CD8-positive, alpha-beta memory T cell (primary cell): Measurements from ENCODE around the gene SLC25A52. TPM values are rescaled to one million over a fixed set of nuclear protein-coding genes. Genes with fewer than 3 reads are reported as not detected.
"Not testable (repeated sequence)": the region's sequence is repeated elsewhere in the genome, so short reads cannot be mapped to it uniquely, and the experiment has no call there.

Experiments
- CTCF ChIA-PET: fragments of 350-600 bp; sonication (Branson Sonifier 250); formaldehyde crosslinking; loops from one replicate; lab custom pipeline; 2021; ENCODE audit warnings: antibody characterized with exemption; lab: Charles Lee
- POLR2A ChIA-PET: fragments of 350-600 bp; sonication (Branson Sonifier 250); formaldehyde crosslinking; loops from one replicate; lab custom pipeline; 2021; ENCODE audit warnings: antibody characterized with exemption; lab: Charles Lee
- DNase-seq, 5 donors: peaks; one replicate each; pipeline versions ENCODE4 v3.0.0 to v3.0.0-alpha.2; 2020 to 2022; ENCODE audit warnings: mixed read lengths in 1 of 5
- H3K27ac ChIP-seq: one replicate; pipeline ENCODE4 v1.7.0; 2013; ENCODE audit warnings: low read depth, mild to moderate bottlenecking, low read length, moderate library complexity
- H3K27me3 ChIP-seq: 2 replicates; pipeline ENCODE4 v1.7.0; 2013; ENCODE audit warnings: low read length, mild to moderate bottlenecking; ENCODE audit not compliant: insufficient read depth, poor library complexity, severe bottlenecking
- H3K36me3 ChIP-seq: 2 replicates; pipeline ENCODE4 v1.7.0; 2013; ENCODE audit warnings: mild to moderate bottlenecking, low read length, moderate library complexity; ENCODE audit not compliant: insufficient read depth
- H3K4me1 ChIP-seq: 2 replicates; pipeline ENCODE4 v1.7.0; 2013; ENCODE audit warnings: mild to moderate bottlenecking, low read length, moderate library complexity; ENCODE audit not compliant: insufficient read depth
- H3K4me3 ChIP-seq: 2 replicates; pipeline ENCODE4 v1.7.0; 2013; ENCODE audit warnings: mild to moderate bottlenecking, low read length
- H3K9me3 ChIP-seq: 2 replicates; pipeline ENCODE4 v1.7.0; 2013; ENCODE audit warnings: mild to moderate bottlenecking, low read length
- H3K27ac Mint-ChIP-seq, 8 donors: one replicate each; pipeline ENCODE4 v1.8.0; 2020 to 2021; ENCODE audit warnings: mixed read lengths in 8 of 8, mild to moderate bottlenecking in 6 of 8, inconsistent platforms in 3 of 8, moderate library complexity in 3 of 8
- H3K27me3 Mint-ChIP-seq, 2 donors: one replicate each; pipeline ENCODE4 v1.8.0; 2020 to 2021; ENCODE audit warnings: mixed read lengths in 2 of 2, mild to moderate bottlenecking in 1 of 2, moderate library complexity in 1 of 2
- H3K36me3 Mint-ChIP-seq, 3 donors: one replicate each; pipeline ENCODE4 v1.8.0; 2020 to 2021; ENCODE audit warnings: mixed read lengths in 3 of 3, inconsistent platforms in 1 of 3, mild to moderate bottlenecking in 1 of 3
- H3K4me1 Mint-ChIP-seq, 3 donors: one replicate each; pipeline ENCODE4 v1.8.0; 2020 to 2021; ENCODE audit warnings: mixed read lengths in 3 of 3, inconsistent platforms in 1 of 3, mild to moderate bottlenecking in 1 of 3
- H3K4me3 Mint-ChIP-seq, 7 donors: one replicate each; pipeline ENCODE4 v1.8.0; 2020 to 2021; ENCODE audit warnings: mixed read lengths in 7 of 7, mild to moderate bottlenecking in 6 of 7, moderate library complexity in 4 of 7, inconsistent platforms in 2 of 7
- H3K9me3 Mint-ChIP-seq, 5 donors: one replicate each; pipeline ENCODE4 v1.8.0; 2020 to 2022; ENCODE audit warnings: mixed read lengths in 5 of 5, mild to moderate bottlenecking in 3 of 5, moderate library complexity in 2 of 5, inconsistent platforms in 1 of 5
- polyA plus RNA-seq: library from polyadenylated mRNA; unstranded; fragments of 300-500 nt; fragmentation: Illumina TruSeq; gene quantifications from one replicate; pipeline ENCODE4 v1.2.3, GENCODE V29; 2021
- total RNA-seq, 2 experiments: library from RNA; stranded (reverse); gene quantifications; one replicate each; pipeline ENCODE4 v1.2.3, GENCODE V29; 2021

Gene SLC25A52
- total and polyA plus RNA-seq, 3 experiments from 2014 or later, result 0.22 TPM; not detected in 2

DNA sequence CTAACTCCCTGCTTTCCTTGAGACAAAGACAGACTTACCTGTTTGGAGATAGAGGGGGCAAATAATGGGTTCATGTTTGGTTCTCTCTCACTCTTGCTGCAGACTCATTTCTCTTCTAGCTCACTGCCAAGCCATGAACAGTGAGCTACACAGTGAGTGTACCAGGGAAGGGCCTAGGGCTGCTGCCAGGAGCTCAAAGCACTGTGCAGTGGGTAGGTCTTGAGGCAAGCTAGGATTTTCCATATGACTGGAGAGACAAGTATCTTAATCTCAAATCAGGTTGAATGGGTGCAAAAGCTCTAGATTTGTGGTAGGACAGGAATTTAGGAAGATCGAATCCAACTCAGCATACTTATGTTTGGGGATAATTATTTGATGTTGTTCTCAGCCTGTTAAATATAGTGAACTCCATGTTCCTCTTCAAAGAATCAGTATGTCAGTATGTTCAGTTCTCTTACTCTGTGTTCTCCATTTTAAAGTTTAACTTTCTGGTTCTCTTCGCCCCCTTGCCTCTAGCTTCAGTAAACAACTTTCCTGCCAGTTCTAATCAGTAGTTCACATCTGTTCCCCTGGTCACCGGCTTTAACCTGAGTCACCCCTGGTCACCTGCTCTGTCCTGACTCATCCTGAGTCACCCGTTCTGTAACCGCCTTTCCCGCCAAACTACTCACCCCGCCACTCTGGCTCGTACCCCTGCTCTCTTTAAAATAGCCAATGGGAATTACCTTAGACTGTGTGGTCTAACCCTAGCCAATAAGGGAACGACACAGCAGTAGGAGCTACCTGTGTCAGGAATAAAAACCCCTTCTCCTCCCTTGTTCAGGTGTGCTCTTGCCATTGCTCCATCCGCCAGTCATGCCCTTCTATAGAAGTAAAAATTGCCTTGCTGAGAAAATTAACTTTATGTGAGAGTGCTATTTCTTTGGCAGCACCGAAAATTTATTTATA, 21.9 kb downstream of the SLC25A52 start:
- peaks cover 0 to 6% (median 4%) of the 10 kb centered on the region in 5 donors for H3K9me3 Mint-ChIP-seq
- H3K4me1 Mint-ChIP-seq, result no peaks in the 10 kb centered on the region
- Histone ChIP-seq H3K4me3 (no peak overlapping the region), H3K27me3 (no peaks in the 10 kb centered on the region), H3K36me3 (no peaks in the 10 kb centered on the region), H3K27ac (peak overlapping the region; percentile 34), H3K4me1 (no peaks in the 10 kb centered on the region), H3K9me3 (no peaks in the 10 kb centered on the region)
- CTCF ChIA-PET, result interaction anchor here (0.9 to 3.9 kb wide), 2 partner anchors 13 to 218 kb away, joined by 4 to 11 read pairs; no protein-coding TSS in a partner anchor
- no peaks in the 10 kb centered on the region for H3K36me3 Mint-ChIP-seq
- peak overlapping the region in 2 of 8 donors; percentile 1 to 70 for H3K27ac Mint-ChIP-seq
- DNase-seq, result no peak
- POLR2A ChIA-PET, result no interaction called here
- no peak overlapping the region for H3K4me3 Mint-ChIP-seq
- peaks cover 0 to 5% of the 10 kb centered on the region in 2 donors for H3K27me3 Mint-ChIP-seq

GRCh38 chr18:31736630-31737029, 24.1 kb downstream of the SLC25A52 start:
- Histone ChIP-seq H3K36me3 (no peaks in the 10 kb centered on the region), H3K27ac (no peak overlapping the region), H3K9me3 (no peaks in the 10 kb centered on the region), H3K27me3 (no peaks in the 10 kb centered on the region), H3K4me3 (no peak overlapping the region), H3K4me1 (no peaks in the 10 kb centered on the region)
- H3K36me3 Mint-ChIP-seq, result no peaks in the 10 kb centered on the region
- H3K4me1 Mint-ChIP-seq, result no peaks in the 10 kb centered on the region
- DNase-seq, result no peak
- no peak overlapping the region for H3K27ac Mint-ChIP-seq
- POLR2A ChIA-PET, result no interaction called here
- H3K9me3 Mint-ChIP-seq, result peaks cover 0 to 6% (median 4%) of the 10 kb centered on the region in 5 donors
- no peak overlapping the region for H3K4me3 Mint-ChIP-seq
- peaks cover 0 to 2% of the 10 kb centered on the region in 2 donors for H3K27me3 Mint-ChIP-seq
- CTCF ChIA-PET, result interaction anchor here (3.9 kb wide), 1 partner anchor 11 kb away, joined by 11 read pairs; no protein-coding TSS in a partner anchor

DNA sequence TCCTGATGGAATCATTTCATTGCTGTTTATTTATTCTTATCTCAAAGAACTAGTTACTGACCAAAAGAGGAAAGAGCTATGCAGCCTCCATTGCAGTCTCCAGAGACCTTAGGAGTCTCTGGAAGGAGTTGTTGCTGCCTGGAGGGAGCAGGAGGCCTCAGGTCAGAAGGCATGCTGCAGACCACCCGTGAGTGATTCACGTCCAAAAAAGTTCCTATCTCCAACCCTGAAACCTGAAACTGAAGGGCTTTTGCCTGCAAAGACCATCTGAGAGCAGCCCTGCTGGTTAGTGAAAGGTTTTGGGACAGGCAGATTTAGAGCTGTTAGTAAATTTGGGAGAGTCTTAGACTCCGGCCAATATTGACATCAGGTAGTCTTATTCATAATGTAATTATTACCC, 29.1 kb downstream of the SLC25A52 start:
- H3K27me3 ChIP-seq, result no peaks in the 10 kb centered on the region
- no peak overlapping the region for H3K4me3 Mint-ChIP-seq
- H3K4me1 Mint-ChIP-seq, result no peaks in the 10 kb centered on the region
- no peaks in the 10 kb centered on the region for H3K9me3 ChIP-seq
- peaks cover 0 to 2% (median 0%) of the 10 kb centered on the region in 5 donors for H3K9me3 Mint-ChIP-seq
- H3K27ac Mint-ChIP-seq, result no peak overlapping the region
- no peak overlapping the region for H3K4me3 ChIP-seq
- ChIA-PET CTCF (no interaction called here), POLR2A (no interaction called here)
- no peak overlapping the region for H3K27ac ChIP-seq
- no peaks in the 10 kb centered on the region for H3K36me3 ChIP-seq
- no peaks in the 10 kb centered on the region for H3K36me3 Mint-ChIP-seq
- H3K4me1 ChIP-seq, result no peaks in the 10 kb centered on the region
- H3K27me3 Mint-ChIP-seq, result peaks cover 9 to 28% of the 10 kb centered on the region in 2 donors
- no peak for DNase-seq

DNA sequence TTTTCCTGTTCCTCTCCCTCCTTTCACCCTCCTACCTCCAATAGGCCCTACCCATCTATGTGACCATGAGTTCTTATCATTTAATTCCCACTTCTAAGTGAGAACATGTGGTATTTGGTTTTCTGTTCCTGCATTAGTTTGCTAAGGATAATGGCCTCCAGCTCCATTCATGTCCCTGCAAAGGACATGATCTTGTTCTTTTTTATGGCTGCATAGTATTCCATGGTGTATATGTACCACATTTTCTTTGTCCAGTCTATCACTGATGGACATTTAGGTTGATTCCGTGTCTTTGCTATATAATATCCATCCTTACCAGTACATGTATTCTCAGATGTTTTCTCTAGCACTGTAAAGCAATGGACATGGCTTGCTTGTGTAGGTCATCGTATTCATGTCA, 31.5 kb downstream of the SLC25A52 start:
- H3K4me1 ChIP-seq, H3K4me3 ChIP-seq, POLR2A ChIA-PET, H3K9me3 Mint-ChIP-seq, H3K36me3 Mint-ChIP-seq, H3K4me1 Mint-ChIP-seq, H3K9me3 ChIP-seq, H3K36me3 ChIP-seq, H3K4me3 Mint-ChIP-seq, H3K27ac ChIP-seq, H3K27me3 ChIP-seq, H3K27ac Mint-ChIP-seq, DNase-seq: not testable (repeated sequence)
- peaks cover 13 to 46% of the 10 kb centered on the region in 2 donors for H3K27me3 Mint-ChIP-seq
- CTCF ChIA-PET, result interaction anchor here (0.6 kb wide), 1 partner anchor 13 kb away, joined by 4 read pairs; no protein-coding TSS in a partner anchor

DNA sequence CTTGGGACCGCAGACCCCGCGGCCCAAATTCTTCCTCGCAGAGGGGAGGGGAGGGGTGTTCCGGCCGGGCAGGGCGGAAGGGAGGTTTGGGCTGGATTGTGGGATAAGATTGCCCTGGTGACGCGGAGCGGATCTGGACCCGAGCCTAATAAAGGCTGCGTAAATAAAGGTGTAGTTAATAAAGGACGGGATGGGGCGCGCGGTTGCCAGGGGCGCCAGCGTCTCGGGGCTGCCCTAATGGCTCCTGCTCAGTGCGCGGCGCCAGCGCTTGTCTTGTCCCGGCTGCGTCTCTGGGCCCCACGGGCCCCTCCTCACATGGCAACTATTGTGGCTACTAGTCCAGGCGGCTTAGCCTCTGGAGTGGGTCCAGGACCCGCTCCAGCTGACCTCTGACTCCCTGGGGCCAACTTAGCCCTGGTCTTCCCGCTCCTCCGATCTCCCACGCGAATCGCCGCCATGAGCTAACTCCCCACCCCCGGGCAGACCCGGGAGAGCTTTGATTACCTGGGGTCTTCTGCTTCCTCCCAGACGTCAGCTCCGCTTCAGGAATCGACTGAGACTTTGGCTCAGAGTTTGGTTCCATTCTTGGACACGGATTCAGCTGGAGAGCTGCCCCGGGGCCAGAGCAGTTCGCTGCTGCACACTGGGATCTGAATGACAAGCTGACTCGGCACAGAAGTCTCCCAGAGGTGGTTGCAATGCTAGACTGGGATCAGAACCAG, 36.5 kb downstream of the SLC25A52 start:
- Mint-ChIP-seq H3K27me3 (peaks cover 10 to 45% of the 10 kb centered on the region in 2 donors), H3K4me1 (peaks cover 0 to 6% (median 2%) of the 10 kb centered on the region in 3 donors), H3K9me3 (peaks cover 6 to 8% (median 6%) of the 10 kb centered on the region in 5 donors), H3K4me3 (peak overlapping the region in 6 of 7 donors; percentile 24 to 68 (median 48)), H3K27ac (no peak overlapping the region), H3K36me3 (no peaks in the 10 kb centered on the region)
- Histone ChIP-seq H3K4me1 (no peaks in the 10 kb centered on the region), H3K9me3 (no peaks in the 10 kb centered on the region), H3K36me3 (no peaks in the 10 kb centered on the region), H3K27ac (no peak overlapping the region), H3K4me3 (no peak overlapping the region), H3K27me3 (peaks cover 4% of the 10 kb centered on the region)
- POLR2A ChIA-PET, result no interaction called here
- CTCF ChIA-PET, result interaction anchor here (1.6 to 3.4 kb wide), 3 partner anchors 10 to 168 kb away, joined by 4 to 11 read pairs (median 6); no protein-coding TSS in a partner anchor
- no peak for DNase-seq

- Histone ChIP-seq H3K4me3 (no peak overlapping the region), H3K27me3 (peaks cover 4% of the 10 kb centered on the region), H3K9me3 (no peaks in the 10 kb centered on the region), H3K36me3 (no peaks in the 10 kb centered on the region), H3K27ac (no peak overlapping the region), H3K4me1 (no peaks in the 10 kb centered on the region)
- Mint-ChIP-seq H3K27me3 (peaks cover 8 to 40% of the 10 kb centered on the region in 2 donors), H3K9me3 (peaks cover 8 to 11% (median 10%) of the 10 kb centered on the region in 5 donors), H3K27ac (no peak overlapping the region), H3K4me3 (no peak overlapping the region), H3K36me3 (no peaks in the 10 kb centered on the region), H3K4me1 (peaks cover 0 to 6% (median 2%) of the 10 kb centered on the region in 3 donors)
- ChIA-PET CTCF (interaction anchor here (1.2 to 2.1 kb wide), 4 partner anchors 9 to 169 kb away, joined by 3 to 10 read pairs (median 6); no protein-coding TSS in a partner anchor), POLR2A (no interaction called here)
- no peak for DNase-seq
Measured at GRCh38 chr18:31723639-31723989, 37.1 kb downstream of the SLC25A52 start.

GRCh38 chr18:31722369-31722957, 38.2 kb downstream of the SLC25A52 start:
- Histone ChIP-seq H3K36me3 (no peaks in the 10 kb centered on the region), H3K9me3 (no peaks in the 10 kb centered on the region), H3K4me3 (no peak overlapping the region), H3K4me1 (no peaks in the 10 kb centered on the region), H3K27me3 (peaks cover 4% of the 10 kb centered on the region), H3K27ac (no peak overlapping the region)
- CTCF ChIA-PET, result interaction anchor here (1.2 to 2.1 kb wide), 4 partner anchors 8 to 168 kb away, joined by 3 to 10 read pairs (median 6); no protein-coding TSS in a partner anchor
- peak; percentile 38 to 71 (median 41) for DNase-seq
- Mint-ChIP-seq H3K27ac (peak overlapping the region in 1 of 8 donors; percentile 25), H3K9me3 (peaks cover 8 to 13% (median 10%) of the 10 kb centered on the region in 5 donors), H3K27me3 (peaks cover 8 to 38% of the 10 kb centered on the region in 2 donors), H3K4me1 (peaks cover 0 to 6% (median 2%) of the 10 kb centered on the region in 3 donors), H3K4me3 (no peak overlapping the region), H3K36me3 (no peaks in the 10 kb centered on the region)
- POLR2A ChIA-PET, result no interaction called here
